GM12878 (cell line): ENCODE data around the gene NUP205. TPM values are rescaled to one million over a fixed set of nuclear protein-coding genes. Genes with fewer than 3 reads are reported as not detected.

Experiments
- ATAC-seq: fragments of 200-7000 bp; cut with Tn5 transposase; 3 replicates; pipeline ENCODE4 v1.9.1; 2020; ENCODE audit warnings: mild to moderate bottlenecking, moderate library complexity
- BruUV-seq: library from RNA; stranded (reverse); fragments of 400-500 nt; replicated peaks from 2 replicates; lab custom pipeline; 2021; lab: Mats Ljungman, UMichigan
- CTCF ChIA-PET: fragments of 300-600 bp; sonication (Branson Sonifier 250); formaldehyde crosslinking; extraction: SDS; loops from one replicate; lab custom pipeline; 2021; ENCODE audit warnings: inconsistent platforms; lab: Yijun Ruan, JAX
- POLR2A ChIA-PET: fragments of 350-600 bp; formaldehyde crosslinking; extraction: SDS; loops from one replicate; lab custom pipeline; 2021; ENCODE audit warnings: inconsistent platforms; lab: Charles Lee
- RAD21 ChIA-PET: fragments of 300-600 bp; sonication (Branson Sonifier 250); formaldehyde crosslinking; loops from one replicate; lab custom pipeline; 2023; ENCODE audit warnings: antibody characterized with exemption; ENCODE audit not compliant: unreplicated experiment; lab: Charles Lee
- SMC1A ChIA-PET: fragments of 300-600 bp; sonication (Branson Sonifier 250); formaldehyde crosslinking; loops from one replicate; lab custom pipeline; 2023; ENCODE audit not compliant: unreplicated experiment, uncharacterized antibody; lab: Charles Lee
- DNase-seq: peaks from one replicate; pipeline ENCODE4 v3.0.0-alpha.2; 2011; ENCODE audit warnings: low read depth, low spot score
- FAIRE-seq: peaks from 3 replicates; lab custom pipeline; 2011; peaks lifted over from hg19 to GRCh38; lab: Jason Lieb, UNC
- H2AFZ ChIP-seq: 2 replicates; pipeline ENCODE4 v1.6.0; 2011; ENCODE audit warnings: low read depth, low read length, control low read depth; ENCODE audit not compliant: control insufficient read depth
- H3K27ac ChIP-seq: 2 replicates; pipeline ENCODE4 v1.5.1; 2011; ENCODE audit warnings: control low read depth; ENCODE audit not compliant: control insufficient read depth, insufficient read depth
- H3K27me3 ChIP-seq, 2 experiments: replicated peaks in 1 of 2; 2 replicates each; pipeline versions ENCODE4 v1.6.0 to v1.6.1; 2011; ENCODE audit warnings: low read length in 1 of 2; ENCODE audit not compliant: control insufficient read depth in 2 of 2, insufficient read depth in 2 of 2
- H3K36me3 ChIP-seq, 2 experiments: 2 replicates each; pipeline ENCODE4 v1.5.1; 2011; ENCODE audit warnings: low read length in 1 of 2; ENCODE audit not compliant: control insufficient read depth in 2 of 2, insufficient read depth in 2 of 2
- H3K4me1 ChIP-seq: 2 replicates; pipeline ENCODE4 v1.6.1; 2011; ENCODE audit warnings: mild to moderate bottlenecking, low read length, moderate library complexity, mixed read lengths; ENCODE audit not compliant: control insufficient read depth, insufficient read depth
- H3K4me2 ChIP-seq: 2 replicates; pipeline ENCODE4 v1.6.0; 2011; ENCODE audit warnings: control low read depth; ENCODE audit not compliant: control insufficient read depth, insufficient read depth
- H3K4me3 ChIP-seq: fragments of 200-600 bp; sonication (generic); 2 replicates; pipeline ENCODE4 v1.5.1; 2016
- H3K79me2 ChIP-seq: 2 replicates; pipeline ENCODE4 v1.6.0; 2011; ENCODE audit warnings: low read length; ENCODE audit not compliant: control insufficient read depth, insufficient read depth
- H3K9ac ChIP-seq: 2 replicates; pipeline ENCODE4 v1.8.0; 2011; ENCODE audit warnings: low read length, control low read depth, mixed read lengths; ENCODE audit not compliant: control insufficient read depth, insufficient read depth
- H3K9me3 ChIP-seq: replicated peaks from 3 replicates; pipeline ENCODE4 v1.5.1; 2011; ENCODE audit warnings: mild to moderate bottlenecking, low read length; ENCODE audit not compliant: control insufficient read depth, insufficient read depth
- H4K20me1 ChIP-seq: 2 replicates; pipeline ENCODE4 v1.6.0; 2011; ENCODE audit not compliant: control insufficient read depth, insufficient read depth
- BHLHE40 ChIP-seq, 2 experiments: fragments of 450-650 bp in 1 of 2; IDR thresholded peaks; 2 replicates each; pipeline ENCODE4 v1.6.1; 2011 to 2017; ENCODE audit warnings: low read depth in 2 of 2, borderline replicate concordance in 1 of 2, improper control_type of control experiment in 1 of 2, low read length in 1 of 2, mild to moderate bottlenecking in 1 of 2
- BRCA1 ChIP-seq: IDR thresholded peaks from 2 replicates; pipeline ENCODE4 v1.6.1; 2011; ENCODE audit warnings: low read depth, low read length, improper control_type of control experiment
- CBX5 ChIP-seq: sonication (generic); IDR thresholded peaks from 2 replicates; pipeline ENCODE4 v1.6.1; 2016; ENCODE audit warnings: low read depth, moderate library complexity, mild to moderate bottlenecking, inconsistent platforms
- E2F4 ChIP-seq: IDR thresholded peaks from 2 replicates; pipeline ENCODE4 v1.6.1; 2012; ENCODE audit warnings: low read depth, low read length, improper control_type of control experiment
- E4F1 ChIP-seq: fragments of 450-650 bp; IDR thresholded peaks from 2 replicates; pipeline ENCODE4 v1.6.1; 2018; ENCODE audit warnings: borderline replicate concordance, mild to moderate bottlenecking; ENCODE audit not compliant: partially characterized antibody
- ESRRA ChIP-seq: IDR thresholded peaks from 2 replicates; pipeline ENCODE4 v1.6.1; 2012; ENCODE audit warnings: mild to moderate bottlenecking, low read length, improper control_type of control experiment
- GATAD2B ChIP-seq: fragments of 450-650 bp; conservative IDR thresholded peaks from 2 replicates; pipeline ENCODE4 v1.6.1; 2017; ENCODE audit warnings: low read depth, mild to moderate bottlenecking, moderate library complexity
- HDGF ChIP-seq: fragments of 450-650 bp; IDR thresholded peaks from 2 replicates; pipeline ENCODE4 v1.6.1; 2016; ENCODE audit warnings: antibody characterized with exemption
- KDM1A ChIP-seq: fragments of 200-600 bp; sonication (generic); IDR thresholded peaks from 2 replicates; pipeline ENCODE4 v1.6.1; 2016; ENCODE audit warnings: borderline replicate concordance
- KLF5 ChIP-seq: fragments of 450-650 bp; IDR thresholded peaks from 2 replicates; pipeline ENCODE4 v1.6.1; 2014; ENCODE audit warnings: mild to moderate bottlenecking; ENCODE audit not compliant: partially characterized antibody
- MEF2A ChIP-seq: IDR thresholded peaks from 2 replicates; pipeline ENCODE4 v1.6.1; 2011; ENCODE audit warnings: low read depth, mild to moderate bottlenecking, low read length, moderate library complexity; ENCODE audit not compliant: insufficient read depth
- MEF2B ChIP-seq: fragments of 450-650 bp; IDR thresholded peaks from 2 replicates; pipeline ENCODE4 v1.6.1; 2018; ENCODE audit warnings: mild to moderate bottlenecking, moderate library complexity; ENCODE audit not compliant: partially characterized antibody, poor library complexity, severe bottlenecking
- NFXL1 ChIP-seq: fragments of 450-650 bp; IDR thresholded peaks from 2 replicates; pipeline ENCODE4 v1.6.1; 2017; ENCODE audit warnings: antibody characterized with exemption, mild to moderate bottlenecking, borderline replicate concordance
- NFYB ChIP-seq: IDR thresholded peaks from 2 replicates; pipeline ENCODE4 v1.6.1; 2011; ENCODE audit warnings: low read depth, mild to moderate bottlenecking, low read length, improper control_type of control experiment, moderate library complexity; ENCODE audit not compliant: insufficient read depth
- PAX8 ChIP-seq: fragments of 450-650 bp; IDR thresholded peaks from 2 replicates; pipeline ENCODE4 v1.6.1; 2017; ENCODE audit warnings: mild to moderate bottlenecking, moderate library complexity
- RELB ChIP-seq: fragments of 450-650 bp; IDR thresholded peaks from 2 replicates; pipeline ENCODE4 v1.6.1; 2017; ENCODE audit warnings: low read depth, mild to moderate bottlenecking, moderate library complexity
- SRF ChIP-seq, 2 experiments: IDR thresholded peaks; 2 replicates each; pipeline ENCODE4 v1.6.1; 2011; ENCODE audit warnings: low read depth in 2 of 2, low read length in 2 of 2, mild to moderate bottlenecking in 1 of 2, moderate library complexity in 1 of 2
- STAT3 ChIP-seq: IDR thresholded peaks from 2 replicates; pipeline ENCODE4 v1.6.1; 2011; ENCODE audit warnings: low read depth, low read length, improper control_type of control experiment
- WGBS: methylation state at CpG from one replicate; pipeline ENCODE4 v1.1.6; 2016; ENCODE audit warnings: low lambda C conversion rate; ENCODE audit not compliant: insufficient replicate concordance, insufficient coverage; ENCODE audit errors: missing lambda C conversion rate; 5-methylcytosine and 5-hydroxymethylcytosine counted together
- in situ Hi-C: fragments of 300-500 bp; cut with MboI; formaldehyde crosslinking; loops from 9 replicates; pipeline ENCODE4 v1.14.3; 2018; ENCODE audit warnings: mixed read lengths
- intact Hi-C: fragments of 100-400 bp; cut with micrococcal nuclease; formaldehyde crosslinking; loops from one replicate; pipeline ENCODE4 v1.14.2; 2022; ENCODE audit not compliant: unreplicated experiment
- polyA plus RNA-seq, 11 experiments: library from polyadenylated mRNA; depleted of rRNA in 4 of 11; unstranded in 6 of 11; stranded (reverse) in 5 of 11; fragments of >200 nt; fragmentation: Nextera tagmentation in 4 of 11; fragmentation: Illumina TruSeq in 1 of 11; extraction: Ambion mirVana in 4 of 11; extraction: Trizol in 1 of 11; gene quantifications; 1 replicate in 1 of 11; 2 replicates in 10 of 11; pipeline versions ENCODE4 v1.2.1 to v1.2.3, GENCODE V29; 2011 to 2016; ENCODE audit warnings: inconsistent platforms in 2 of 11, missing spikeins in 2 of 11, low read depth in 1 of 11
- total RNA-seq, 4 experiments: library from RNA; depleted of rRNA in 3 of 4; stranded (reverse); fragments of >200 nt in 3 of 4; fragmentation: Illumina TruSeq in 1 of 4; extraction: Trizol in 1 of 4; gene quantifications; 2 replicates each; pipeline versions ENCODE4 v1.2.1 to v1.2.3, GENCODE V29; 2013 to 2021

The NUP205 gene
- total and polyA plus RNA-seq, 10 of the 15 experiments (the other 5 are each of a cell fraction or from before 2014, with no cell fraction given), result 41.4 to 110 (median 85.9) TPM

- TF ChIP-seq E4F1 (no peak), KDM1A (no peak), CBX5 (no peak), RELB (no peak), NFYB (no peak), SRF (IDR thresholded peaks at IDR 0.05; ENCODE audit: low read depth in 2 of 2, low read length in 2 of 2) (no peak)
These were observed 18.1 kb upstream of the NUP205 start (continued) for GRCh38 chr7:135539629-135540028.

GRCh38 chr7:135541029-135541428 lies 16.7 kb upstream of the NUP205 start:
- 89% methylated on average over 6 of the region's 6 CpGs for WGBS
- ATAC-seq (no peak), FAIRE-seq (no peak), DNase-seq (no peak)
- POLR2A ChIA-PET, result no interaction called here
- Histone ChIP-seq H4K20me1 (no peaks in the 10 kb centered on the region), H3K9me3 (no peaks in the 10 kb centered on the region), H3K4me3 (no peak overlapping the region), H3K36me3 (no peaks in the 10 kb centered on the region), H3K4me2 (no peak overlapping the region), H3K79me2 (no peaks in the 10 kb centered on the region), H2AFZ (no peak overlapping the region), H3K27me3 (no peaks in the 10 kb centered on the region), H3K9ac (no peak overlapping the region), H3K4me1 (no peaks in the 10 kb centered on the region), H3K27ac (no peak overlapping the region)
- SMC1A ChIA-PET, result interaction anchor here (1.3 kb wide), 1 partner anchor 35 kb away, joined by 3 read pairs; no protein-coding TSS in a partner anchor
- BruUV-seq, result no TSS peak
- RAD21 ChIA-PET, result no interaction called here
- no peak for TF ChIP-seq ESRRA
- TF ChIP-seq NFXL1, result no peak
- TF ChIP-seq GATAD2B, result no peak
- no peak for TF ChIP-seq KLF5
- TF ChIP-seq MEF2A, result no peak
- no peak for TF ChIP-seq SRF (IDR thresholded peaks at IDR 0.05; ENCODE audit: low read depth in 2 of 2, low read length in 2 of 2)
- no peak for TF ChIP-seq STAT3
- TF ChIP-seq HDGF, result no peak
- TF ChIP-seq BHLHE40 (IDR thresholded peaks at IDR 0.05; ENCODE audit: borderline replicate concordance in 1 of 2, low read depth in 2 of 2, low read length in 1 of 2), result no peak
- no peak for TF ChIP-seq E2F4
- no peak for TF ChIP-seq MEF2B
- TF ChIP-seq PAX8, result no peak
- TF ChIP-seq BRCA1, result no peak
- intact Hi-C loops (no loop called here), in situ Hi-C loops (no loop called here)
- CTCF ChIA-PET, result interaction anchor here (0.7 to 1.7 kb wide), 3 partner anchors 17 to 266 kb away, joined by 3 to 4 read pairs (median 3); no protein-coding TSS in a partner anchor
